ENCODE results near the gene NDUFS6.

GRCh38 chr5:1781107-1781506 is 20.1 kb upstream of the NDUFS6 start:
- TF ChIP-seq CTCF (IDR thresholded peaks at IDR 0.05; ENCODE audit: insufficient read depth, low read depth, low read length), result no peak
- no peak for TF ChIP-seq EZH2 (IDR thresholded peaks at IDR 0.05; ENCODE audit: insufficient read depth, low read length)

All from astrocyte (in vitro differentiated cells and primary cell).